ENCODE results near the gene C1QTNF9.
"Not testable (repeated sequence)": the region's sequence is repeated elsewhere in the genome, so short reads cannot be mapped to it uniquely, and the experiment has no call there.

Gene C1QTNF9, protein sequence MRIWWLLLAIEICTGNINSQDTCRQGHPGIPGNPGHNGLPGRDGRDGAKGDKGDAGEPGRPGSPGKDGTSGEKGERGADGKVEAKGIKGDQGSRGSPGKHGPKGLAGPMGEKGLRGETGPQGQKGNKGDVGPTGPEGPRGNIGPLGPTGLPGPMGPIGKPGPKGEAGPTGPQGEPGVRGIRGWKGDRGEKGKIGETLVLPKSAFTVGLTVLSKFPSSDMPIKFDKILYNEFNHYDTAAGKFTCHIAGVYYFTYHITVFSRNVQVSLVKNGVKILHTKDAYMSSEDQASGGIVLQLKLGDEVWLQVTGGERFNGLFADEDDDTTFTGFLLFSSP

DNA sequence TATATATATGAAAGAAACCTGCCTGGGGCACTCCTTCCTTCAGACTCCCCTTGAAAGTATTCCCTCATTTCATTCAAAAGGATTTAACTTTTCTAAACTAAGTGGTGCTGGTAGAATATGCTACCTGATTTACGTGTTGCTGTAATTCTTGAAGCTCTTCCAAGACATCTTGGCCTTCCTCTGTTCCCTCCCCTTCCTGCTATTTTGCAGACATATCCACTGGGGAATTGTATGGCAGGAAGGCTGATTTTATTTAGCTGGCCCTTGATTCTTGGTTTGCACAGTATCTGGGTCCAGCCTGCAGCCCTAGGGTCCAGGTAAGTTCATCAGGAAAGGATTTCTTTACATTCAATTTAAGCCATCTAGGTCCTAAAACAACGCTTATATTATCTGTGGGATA lies at the start of gene C1QTNF9:
Gene C1QTNF9, plus strand, starts transcription at position 281 of the 400 bp plus-strand sequence. CDS start 6,424 bp downstream, outside the sequence.
- DNase-seq = not testable (repeated sequence)

GRCh38 chr13:24261566-24261965 lies 47.8 kb upstream of the C1QTNF9 start:
- DNase-seq = no peak

DNA sequence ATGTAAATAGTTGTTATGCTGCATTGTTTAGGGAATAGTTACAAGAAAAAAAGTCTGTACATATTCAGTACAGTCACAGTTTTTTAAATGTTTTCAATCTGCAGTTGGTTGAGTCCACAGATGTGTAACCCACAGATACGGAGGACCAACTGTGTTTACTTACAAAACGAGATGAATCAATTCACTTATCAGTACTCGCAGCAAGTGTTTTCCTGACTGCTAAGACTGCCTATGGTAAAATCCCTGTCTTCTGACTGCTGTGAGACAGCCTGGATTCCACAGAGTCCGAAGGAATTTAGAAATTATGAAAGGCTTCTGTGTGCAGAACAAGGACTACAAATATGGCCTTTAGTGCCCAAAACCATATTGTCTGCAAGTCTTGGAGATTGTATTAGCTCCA lies 45.7 kb upstream of the C1QTNF9 start:
- DNase-seq = no peak

- DNase-seq = peak; percentile 75
Measured at GRCh38 chr13:24264976-24265375, 44.4 kb upstream of the C1QTNF9 start.

GRCh38 chr13:24265453-24265852 lies 43.9 kb upstream of the C1QTNF9 start:
- no peak for DNase-seq

GRCh38 chr13:24267274-24267673 lies 42.1 kb upstream of the C1QTNF9 start:
- no peak for DNase-seq

DNA sequence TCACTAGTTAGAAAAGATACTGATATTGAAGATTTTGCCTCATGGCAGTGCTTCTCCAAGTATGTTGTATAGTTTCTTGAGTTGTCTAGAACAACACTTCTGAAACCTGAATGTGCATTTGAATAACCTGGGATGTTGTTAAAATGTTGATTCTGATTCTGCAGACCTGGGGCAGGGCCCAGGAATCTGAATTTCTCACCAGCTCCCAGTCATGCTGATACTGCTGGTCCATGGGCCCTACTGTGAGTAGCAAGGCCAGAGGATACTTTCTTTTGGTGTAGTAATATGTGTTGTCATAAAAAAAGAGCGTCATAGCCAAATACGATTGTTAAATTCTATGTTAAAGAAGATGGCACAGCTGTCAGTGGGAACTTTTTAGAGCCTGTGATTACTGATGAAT lies 41.6 kb upstream of the C1QTNF9 start:
- DNase-seq = no peak

GRCh38 chr13:24269821-24270220 lies 39.6 kb upstream of the C1QTNF9 start:
- DNase-seq = no peak

- peak; percentile 48 for DNase-seq
Measured at GRCh38 chr13:24270639-24271141, 38.7 kb upstream of the C1QTNF9 start.

GRCh38 chr13:24271231-24271600 lies 38.2 kb upstream of the C1QTNF9 start:
- DNase-seq = no peak

- DNase-seq = peak; percentile 53
Measured at GRCh38 chr13:24271601-24272451, 37.6 kb upstream of the C1QTNF9 start.

GRCh38 chr13:24272452-24273161 lies 36.8 kb upstream of the C1QTNF9 start:
- DNase-seq = no peak

- no peak for DNase-seq
Measured at GRCh38 chr13:24273926-24274325, 35.5 kb upstream of the C1QTNF9 start.

GRCh38 chr13:24274452-24275021 lies 34.8 kb upstream of the C1QTNF9 start:
- peak; percentile 62 for DNase-seq

DNA sequence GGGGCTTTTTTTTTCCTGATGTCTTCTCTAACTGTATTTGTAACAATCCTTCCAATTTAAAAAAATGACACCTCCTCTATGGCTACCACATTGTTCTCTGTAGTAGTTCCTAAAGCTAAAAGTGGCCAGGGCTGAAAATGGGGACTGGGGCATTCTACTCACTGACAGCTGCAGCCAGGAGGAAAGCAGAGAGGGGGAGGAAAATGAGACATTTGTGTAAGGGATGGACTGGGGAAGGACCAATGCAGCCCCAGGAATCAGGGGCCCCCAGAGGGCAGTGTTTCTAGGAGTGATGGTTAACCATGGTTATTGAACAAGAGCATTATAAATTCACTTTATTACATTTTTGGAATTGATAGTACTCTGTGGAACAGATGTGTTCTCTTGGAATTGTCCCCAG lies 34.3 kb upstream of the C1QTNF9 start:
- no peak for DNase-seq

GRCh38 chr13:24276306-24276705 lies 33.1 kb upstream of the C1QTNF9 start:
- DNase-seq = no peak

DNA sequence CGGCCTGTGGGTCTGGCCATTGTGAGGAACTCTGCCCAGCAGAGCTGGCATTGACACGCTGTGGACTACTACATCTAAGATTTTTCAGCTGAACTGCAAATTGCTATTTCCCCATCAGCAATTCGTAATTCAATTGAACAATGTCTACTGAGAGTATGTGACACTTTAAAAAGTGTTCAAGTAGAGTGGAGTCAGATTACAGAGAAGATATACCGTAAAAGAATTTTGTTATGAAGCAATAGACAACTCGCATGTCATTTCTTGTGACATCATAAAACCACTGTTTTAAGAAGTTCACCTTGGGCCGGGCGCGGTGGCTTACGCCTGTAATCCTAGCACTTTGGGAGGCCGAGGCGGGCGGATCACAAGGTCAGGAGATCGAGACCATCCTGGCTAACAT lies 32.5 kb upstream of the C1QTNF9 start:
- no peak for DNase-seq

DNA sequence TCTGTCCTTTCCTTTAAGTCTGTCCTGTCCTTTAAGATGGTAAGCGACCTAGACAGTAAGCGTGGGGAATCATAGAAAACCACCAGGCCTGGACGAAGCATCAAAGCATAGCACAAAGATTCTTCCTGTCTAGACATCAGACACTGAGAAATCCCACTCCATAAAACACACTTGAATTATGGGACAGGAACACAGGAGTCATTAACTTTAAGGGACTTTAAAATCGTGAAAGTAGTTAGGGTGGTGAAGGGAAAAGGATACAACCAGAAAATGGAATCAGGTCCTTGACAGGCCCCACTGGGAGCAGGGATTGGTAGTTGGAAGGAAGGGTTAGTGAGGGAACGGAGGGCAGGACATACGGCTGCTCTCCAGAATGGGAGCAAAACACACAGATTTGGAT lies 31.6 kb upstream of the C1QTNF9 start:
- no peak for DNase-seq

- no peak for DNase-seq
Measured at GRCh38 chr13:24279327-24280110, 29.9 kb upstream of the C1QTNF9 start.

DNA sequence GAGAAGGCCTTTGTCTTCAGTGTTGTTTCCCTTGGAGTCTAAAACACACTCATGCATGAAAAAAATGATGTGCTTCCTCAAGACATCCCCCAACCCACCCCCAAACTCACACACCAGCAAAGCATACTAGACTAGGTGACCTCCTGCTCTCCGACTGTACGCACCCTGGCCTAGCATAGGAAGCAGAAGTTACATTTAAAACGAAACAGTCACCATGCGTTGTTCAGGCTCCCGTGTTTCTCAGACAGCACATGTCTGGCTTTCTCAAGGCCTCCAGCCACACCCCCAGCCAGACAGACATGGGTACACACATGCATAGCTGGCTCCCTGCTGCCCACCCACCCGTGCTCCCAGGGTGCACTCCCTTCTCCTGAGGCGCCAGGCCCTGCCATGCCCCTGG lies 28.7 kb upstream of the C1QTNF9 start:
- DNase-seq = no peak

DNA sequence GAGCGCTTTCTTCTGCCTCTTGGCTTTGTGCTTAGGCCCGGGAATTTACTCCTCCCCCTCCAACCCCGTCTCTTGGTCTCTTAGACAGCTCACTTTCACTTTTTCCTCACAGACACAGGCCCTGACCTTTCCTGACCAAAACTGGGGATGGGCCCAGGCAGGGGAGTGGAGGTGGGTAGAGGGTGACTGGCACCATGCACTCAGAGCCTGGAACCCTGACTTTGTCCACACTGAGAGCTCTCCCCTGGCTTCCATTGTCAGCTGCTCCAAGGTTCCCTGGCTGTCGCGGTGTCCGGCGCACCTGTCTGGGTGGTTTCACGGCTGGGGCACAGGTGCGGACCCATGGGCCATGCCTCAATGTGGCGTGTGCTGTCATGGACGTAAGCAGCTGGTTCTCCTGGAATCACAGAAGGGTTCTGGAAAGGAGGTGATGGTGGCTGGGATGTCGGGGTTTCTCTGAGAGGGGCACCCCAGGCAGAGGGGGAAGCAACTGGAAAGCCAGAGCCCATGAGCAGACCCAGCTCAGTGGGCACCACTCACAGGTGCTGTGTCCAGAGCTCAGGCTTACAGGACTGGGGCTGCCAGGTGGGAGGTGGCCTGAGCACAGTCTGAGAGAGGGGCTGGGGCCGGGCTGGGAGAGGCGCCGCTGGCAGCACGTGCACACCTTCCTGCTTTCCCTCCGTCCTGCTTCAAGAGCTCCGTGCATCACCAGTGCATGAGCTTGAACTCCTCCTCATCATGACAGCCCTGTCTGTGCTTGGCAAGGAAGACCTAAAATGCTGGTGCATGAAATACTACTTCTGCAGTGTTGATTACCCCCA lies 28.0 kb upstream of the C1QTNF9 start:
- DNase-seq = no peak
